GM21447 (cell line): ENCODE results near the gene CRTAC1.

ENCODE experiments used
- ATAC-seq: cut with Tn5 transposase; IDR thresholded peaks from one replicate; pipeline ENCODE4 v1.9.1; 2021; ENCODE audit not compliant: unreplicated experiment

Gene CRTAC1

DNA sequence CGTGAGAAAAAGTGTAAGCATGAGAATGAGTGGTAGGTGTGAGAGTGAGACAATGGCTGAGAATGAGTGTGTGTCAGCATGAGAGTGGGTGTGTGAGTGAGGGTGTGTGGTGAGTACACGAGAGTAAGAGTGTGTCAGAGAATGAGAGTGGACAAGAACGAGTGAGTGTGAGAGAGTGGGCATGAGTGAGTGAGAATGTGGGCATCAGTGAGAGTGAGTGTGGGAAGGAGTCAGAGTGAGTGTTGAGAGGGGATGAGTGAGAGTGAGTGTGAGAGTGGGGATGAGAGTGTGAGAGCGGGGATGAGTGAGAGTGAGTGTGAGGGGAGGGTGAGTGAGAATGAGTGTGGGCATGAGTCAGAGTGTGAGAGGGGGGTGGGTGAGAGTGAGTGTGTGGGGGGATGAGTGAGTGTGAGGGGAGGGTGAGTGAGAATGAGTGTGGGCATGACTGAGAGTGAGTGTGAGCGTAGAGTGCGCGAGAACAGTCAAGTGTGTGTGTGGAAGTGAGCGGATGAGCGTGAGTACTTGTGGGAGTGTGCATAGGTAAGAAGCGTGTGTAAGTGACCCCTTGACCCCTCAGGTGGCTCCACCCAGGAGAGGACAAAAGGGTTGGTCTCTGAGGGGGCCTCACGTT, 105.0 kb downstream of the CRTAC1 start:
- ATAC-seq, result no peak

DNA sequence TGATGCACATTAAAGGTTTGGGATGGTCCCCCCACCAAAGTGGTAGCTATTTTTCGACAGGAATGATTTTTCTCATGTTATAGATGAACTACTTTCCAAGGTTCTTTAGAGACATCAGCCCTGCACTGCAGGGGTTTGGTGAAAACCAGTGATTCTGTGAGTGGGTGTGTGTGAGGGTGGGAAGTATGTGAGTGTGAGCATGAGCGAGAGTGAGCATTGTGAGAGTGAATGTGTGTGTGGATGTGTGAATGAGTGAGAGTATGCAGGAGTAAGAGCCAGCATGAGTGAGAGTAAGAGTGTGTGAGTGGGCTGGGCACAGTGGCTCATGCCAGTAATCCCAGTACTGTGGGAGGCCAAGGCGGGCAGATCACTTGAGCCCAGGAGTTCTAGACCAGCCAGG, 105.7 kb downstream of the CRTAC1 start:
- ATAC-seq, result no peak

- ATAC-seq, result no peak
Measured at GRCh38 chr10:97923476-97923875, 106.9 kb downstream of the CRTAC1 start.

GRCh38 chr10:97923057-97923456, 107.4 kb downstream of the CRTAC1 start:
- ATAC-seq, result no peak

GRCh38 chr10:97922022-97922758, 108.2 kb downstream of the CRTAC1 start:
- no peak for ATAC-seq

GRCh38 chr10:97921581-97922021, 108.8 kb downstream of the CRTAC1 start:
- no peak for ATAC-seq

- no peak for ATAC-seq
Measured at GRCh38 chr10:97920865-97921264, 109.6 kb downstream of the CRTAC1 start.

- ATAC-seq, result no peak
Measured at GRCh38 chr10:97919012-97919411, 111.4 kb downstream of the CRTAC1 start.

- no peak for ATAC-seq
Measured at GRCh38 chr10:97916586-97916985, 113.8 kb downstream of the CRTAC1 start.

GRCh38 chr10:97915346-97916131, 114.9 kb downstream of the CRTAC1 start:
- ATAC-seq, result no peak

- peak; percentile 51 for ATAC-seq
Measured at GRCh38 chr10:97914837-97915211, 115.6 kb downstream of the CRTAC1 start.

- no peak for ATAC-seq
Measured at GRCh38 chr10:97914171-97914836, 116.1 kb downstream of the CRTAC1 start.

DNA sequence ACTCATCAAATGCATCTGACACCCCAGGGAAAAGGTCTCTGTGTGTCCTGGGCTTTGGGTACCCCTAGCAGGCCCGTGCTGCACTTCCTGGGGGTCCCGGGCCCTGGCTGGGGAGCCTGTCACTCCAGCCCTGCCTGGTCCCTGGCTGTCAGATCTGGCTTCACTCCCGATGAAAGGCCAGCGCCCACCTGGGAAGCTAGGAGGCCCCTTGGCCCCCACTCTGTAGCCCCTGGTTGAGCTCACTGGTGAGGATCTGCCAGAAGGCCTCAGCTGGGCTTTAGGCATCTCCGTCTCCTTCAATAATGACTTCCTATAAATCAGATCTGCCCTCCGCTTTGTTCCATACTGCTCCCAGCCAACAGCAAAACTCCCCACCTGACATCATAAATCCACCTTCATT, 116.8 kb downstream of the CRTAC1 start:
- ATAC-seq, result no peak

GRCh38 chr10:97913193-97913592, 117.2 kb downstream of the CRTAC1 start:
- no peak for ATAC-seq

GRCh38 chr10:97911217-97911616, 119.2 kb downstream of the CRTAC1 start:
- ATAC-seq, result no peak

- no peak for ATAC-seq
Measured at GRCh38 chr10:97910661-97911060, 119.8 kb downstream of the CRTAC1 start.

DNA sequence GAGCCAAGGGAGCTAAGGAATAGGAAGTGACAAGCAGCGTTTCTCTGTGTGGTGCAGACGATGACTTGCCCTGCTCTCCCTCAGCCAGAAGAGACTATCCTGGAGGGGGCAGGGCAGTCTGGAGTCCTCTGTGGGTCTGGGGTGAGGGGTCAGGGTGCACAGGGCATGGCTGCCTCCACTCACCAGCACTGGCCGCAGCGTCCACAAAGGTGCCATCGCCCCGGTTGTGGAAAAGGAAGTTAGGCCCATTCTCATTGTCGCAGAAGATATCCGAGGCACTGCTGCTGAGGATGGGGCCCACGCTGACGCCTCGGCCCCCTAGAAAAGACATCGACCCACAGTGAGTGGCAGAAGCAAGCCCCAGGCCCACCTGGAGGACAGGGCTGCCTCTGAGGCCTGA, 122.6 kb downstream of the CRTAC1 start:
- ATAC-seq, result no peak

DNA sequence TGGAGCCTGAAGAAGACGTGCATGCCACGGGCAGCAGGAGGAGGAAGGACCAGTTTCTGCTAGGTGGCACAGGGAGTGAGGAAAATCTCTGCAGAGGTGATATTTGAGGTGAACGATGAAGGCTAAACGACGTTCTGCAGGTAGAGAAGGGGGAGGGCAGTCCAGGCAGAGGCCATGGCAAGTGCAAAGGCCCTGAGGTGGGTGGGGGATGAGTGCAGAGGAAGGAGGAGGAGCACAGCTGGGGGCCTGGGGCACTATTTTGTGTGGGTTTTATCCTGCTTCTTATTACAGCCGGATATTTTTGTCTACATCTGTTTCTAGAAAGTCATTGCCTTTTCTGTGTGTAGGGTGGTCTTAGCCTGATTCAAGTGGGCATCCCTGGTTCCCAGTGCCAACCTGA, 123.2 kb downstream of the CRTAC1 start:
- ATAC-seq, result no peak

- no peak for ATAC-seq
Measured at GRCh38 chr10:97905276-97905675, 125.1 kb downstream of the CRTAC1 start.

DNA sequence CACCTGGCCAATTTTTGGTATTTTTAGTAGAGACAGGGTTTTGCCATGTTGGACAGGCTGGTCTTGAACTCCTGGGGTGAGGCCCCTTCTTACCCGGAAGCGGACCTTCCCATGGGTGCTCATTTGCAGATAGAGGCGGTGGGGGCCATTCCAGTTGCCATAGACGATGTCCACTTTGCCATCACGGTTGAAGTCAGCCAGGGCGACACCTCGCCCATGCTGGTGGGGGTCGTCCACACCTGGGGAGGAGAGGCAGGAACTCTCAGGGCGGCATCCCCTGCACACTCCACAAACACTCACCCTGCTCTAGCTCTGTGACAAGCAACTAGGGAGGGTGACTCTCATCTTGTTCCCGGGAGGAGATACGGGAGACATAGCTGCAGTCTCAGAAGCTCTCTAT, 125.8 kb downstream of the CRTAC1 start:
- no peak for ATAC-seq

- ATAC-seq, result no peak
Measured at GRCh38 chr10:97904018-97904381, 126.4 kb downstream of the CRTAC1 start.
